COLO829 (cell line): Measurements from ENCODE around the gene CP.
"Not testable (repeated sequence)": the region's sequence is repeated elsewhere in the genome, so short reads cannot be mapped to it uniquely, and the experiment has no call there.

ENCODE experiments used
- DNase-seq: peaks from one replicate; pipeline ENCODE4 v3.0.0; 2012; ENCODE audit warnings: low spot score

Gene CP

GRCh38 chr3:149221783-149222517 is at the start of gene CP:
Gene CP (minus strand): TSS chr3:149221829. CDS start chr3:149221792, 37 bp downstream.
- peak; percentile 46 for DNase-seq

- no peak for DNase-seq
These were observed 48.6 kb upstream of the CP start for GRCh38 chr3:149270180-149270579.

GRCh38 chr3:149269687-149270086 is 48.1 kb upstream of the CP start:
- DNase-seq, result no peak

- DNase-seq, result no peak
These were observed 45.9 kb upstream of the CP start for GRCh38 chr3:149267565-149267964.

- DNase-seq, result no peak
These were observed 45.1 kb upstream of the CP start for GRCh38 chr3:149266736-149267135.

GRCh38 chr3:149263856-149264255 is 42.2 kb upstream of the CP start:
- DNase-seq, result no peak

GRCh38 chr3:149258714-149259113 is 37.1 kb upstream of the CP start:
- no peak for DNase-seq

GRCh38 chr3:149258298-149258697 is 36.7 kb upstream of the CP start:
- DNase-seq, result no peak

GRCh38 chr3:149252272-149252671 is 30.6 kb upstream of the CP start:
- DNase-seq, result no peak

- no peak for DNase-seq
These were observed 29.6 kb upstream of the CP start for GRCh38 chr3:149251186-149251585.

- DNase-seq, result no peak
These were observed 26.5 kb upstream of the CP start for GRCh38 chr3:149247929-149248691.

GRCh38 chr3:149247008-149247710 is 25.5 kb upstream of the CP start:
- DNase-seq, result no peak

GRCh38 chr3:149245738-149246451 is 24.3 kb upstream of the CP start:
- no peak for DNase-seq

GRCh38 chr3:149243540-149243939 is 21.9 kb upstream of the CP start:
- DNase-seq, result no peak

GRCh38 chr3:149239357-149239936 is 17.8 kb upstream of the CP start:
- no peak for DNase-seq

GRCh38 chr3:149238268-149238667 is 16.6 kb upstream of the CP start:
- DNase-seq, result not testable (repeated sequence)

- DNase-seq, result no peak
These were observed 14.2 kb upstream of the CP start for GRCh38 chr3:149235599-149236424.

- DNase-seq, result no peak
These were observed 13.1 kb upstream of the CP start for GRCh38 chr3:149234671-149235245.

- no peak for DNase-seq
These were observed 11.7 kb upstream of the CP start for GRCh38 chr3:149233323-149233722.

- DNase-seq, result no peak
These were observed 10.2 kb upstream of the CP start for GRCh38 chr3:149231871-149232270.
